ENCODE measurements around the gene BCAN.
"Not testable (repeated sequence)": the region's sequence is repeated elsewhere in the genome, so short reads cannot be mapped to it uniquely, and the experiment has no call there.

The BCAN gene

GRCh38 chr1:156616463-156616862 lies 25.5 kb upstream of the BCAN start:
- no peak for DNase-seq

- peak in 1 of 6 experiments; percentile 8 for DNase-seq
Measured at GRCh38 chr1:156618853-156619581, 22.9 kb upstream of the BCAN start, which contains the start of gene HAPLN2. Gene HAPLN2 (plus strand): TSS chr1:156619415. CDS start chr1:156623491, 4,076 bp downstream.

- no peak for DNase-seq
Measured at GRCh38 chr1:156619582-156619955, 22.3 kb upstream of the BCAN start.

GRCh38 chr1:156622581-156623297 lies 19.2 kb upstream of the BCAN start:
- no peak for DNase-seq

- DNase-seq: peak in 3 of 6 experiments; percentile 16 to 41 (median 31)
Measured at GRCh38 chr1:156623946-156624813, 17.7 kb upstream of the BCAN start.

GRCh38 chr1:156624814-156625435 lies 17.0 kb upstream of the BCAN start:
- DNase-seq: peak in 2 of 6 experiments; percentile 26 to 31

GRCh38 chr1:156625436-156626078 lies 16.4 kb upstream of the BCAN start:
- DNase-seq: peak; percentile 19 to 77 (median 68)

GRCh38 chr1:156626079-156626438 lies 15.9 kb upstream of the BCAN start:
- DNase-seq: no peak

GRCh38 chr1:156627313-156627880 lies 14.5 kb upstream of the BCAN start:
- DNase-seq: peak in 5 of 6 experiments; percentile 5 to 30 (median 18)

GRCh38 chr1:156629823-156630449 lies 12.0 kb upstream of the BCAN start:
- DNase-seq: no peak

GRCh38 chr1:156631152-156631551 lies 10.8 kb upstream of the BCAN start:
- DNase-seq: not testable (repeated sequence)

- DNase-seq: no peak
Measured at GRCh38 chr1:156632355-156632754, 9.6 kb upstream of the BCAN start.

GRCh38 chr1:156638189-156638985 lies 3.5 kb upstream of the BCAN start:
- DNase-seq: no peak

- no peak for DNase-seq
Measured at GRCh38 chr1:156639601-156640101, 2.3 kb upstream of the BCAN start.

GRCh38 chr1:156640842-156641706 lies 843 bp upstream of the BCAN start:
- DNase-seq: no peak

GRCh38 chr1:156642265-156643048 lies 540 bp downstream of the BCAN start:
- DNase-seq: peak in 1 of 6 experiments; percentile 21

- DNase-seq: no peak
Measured at GRCh38 chr1:156643049-156643777, 1.3 kb downstream of the BCAN start.

- peak in 3 of 6 experiments; percentile 31 to 39 (median 35) for DNase-seq
Measured at GRCh38 chr1:156643778-156644092, 1.8 kb downstream of the BCAN start.
